HG03159 (cell line): Measurements from ENCODE around the gene KRT1.

Experiments used
- ATAC-seq: cut with Tn5 transposase; IDR thresholded peaks from one replicate; pipeline ENCODE4 v1.9.1; 2021; ENCODE audit warnings: mild to moderate bottlenecking, moderate library complexity; ENCODE audit not compliant: unreplicated experiment

Gene KRT1

DNA sequence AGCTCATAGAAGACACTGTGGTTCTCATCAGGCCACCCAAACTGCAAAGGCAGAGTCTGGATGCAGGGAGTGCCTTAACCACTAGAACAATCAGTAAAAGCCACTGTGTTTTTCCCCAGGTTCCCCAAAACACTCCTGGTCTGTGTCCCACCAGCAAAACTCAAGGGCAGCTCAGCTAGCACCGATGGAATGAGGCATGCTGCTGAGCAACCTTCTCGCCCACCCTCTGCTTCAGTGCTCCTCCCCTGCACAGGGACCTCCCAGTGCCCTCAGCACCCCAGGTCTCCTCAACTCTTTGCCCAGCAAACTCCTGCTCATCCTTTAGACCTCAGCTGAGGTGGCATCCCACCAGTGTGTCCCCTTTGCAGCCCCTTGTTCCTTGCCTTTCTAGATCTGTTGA is 19.2 kb upstream of the KRT1 start:
- ATAC-seq: no peak

- no peak for ATAC-seq
These were observed 18.6 kb upstream of the KRT1 start for GRCh38 chr12:52698651-52699340.

- ATAC-seq: no peak
These were observed 16.9 kb upstream of the KRT1 start for GRCh38 chr12:52697058-52697582.

DNA sequence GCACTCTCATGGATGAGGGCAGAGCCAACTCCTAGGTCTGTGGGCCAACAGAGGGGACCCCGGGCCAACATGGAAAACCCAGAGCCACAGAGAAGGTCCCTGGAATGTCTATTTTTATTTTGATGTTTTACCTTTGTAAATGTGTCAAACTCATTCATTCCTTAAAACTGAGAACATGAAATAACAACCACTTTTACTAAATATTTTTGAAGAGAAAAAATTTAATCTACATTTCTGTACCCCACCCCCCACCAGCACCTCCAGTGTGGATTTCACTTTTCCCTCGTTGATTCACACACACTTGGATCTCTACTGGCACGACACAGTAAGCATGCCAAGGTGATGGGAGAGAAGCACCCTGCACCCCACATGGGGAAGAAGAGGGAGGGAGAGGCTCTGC is 16.4 kb upstream of the KRT1 start:
- ATAC-seq: no peak

GRCh38 chr12:52695039-52695438 is 14.8 kb upstream of the KRT1 start:
- no peak for ATAC-seq

DNA sequence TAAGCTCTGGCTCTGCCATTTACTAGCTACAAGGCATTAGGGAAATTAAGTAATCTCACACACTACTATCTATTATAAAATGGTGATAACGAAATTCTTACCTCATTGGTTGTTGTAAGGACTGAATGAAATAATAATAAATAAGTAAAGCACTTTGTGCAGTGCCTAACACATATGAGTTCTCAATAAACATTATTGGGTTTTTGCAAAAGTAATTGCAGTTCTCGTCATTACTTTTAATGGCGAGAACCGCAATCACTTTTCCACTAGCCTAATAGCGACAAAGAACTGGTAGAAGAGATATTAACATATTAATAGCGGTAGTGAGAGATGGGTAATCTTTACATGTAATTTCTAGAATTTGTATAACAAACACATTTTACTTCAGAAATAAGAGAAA is 13.9 kb upstream of the KRT1 start:
- ATAC-seq: no peak

DNA sequence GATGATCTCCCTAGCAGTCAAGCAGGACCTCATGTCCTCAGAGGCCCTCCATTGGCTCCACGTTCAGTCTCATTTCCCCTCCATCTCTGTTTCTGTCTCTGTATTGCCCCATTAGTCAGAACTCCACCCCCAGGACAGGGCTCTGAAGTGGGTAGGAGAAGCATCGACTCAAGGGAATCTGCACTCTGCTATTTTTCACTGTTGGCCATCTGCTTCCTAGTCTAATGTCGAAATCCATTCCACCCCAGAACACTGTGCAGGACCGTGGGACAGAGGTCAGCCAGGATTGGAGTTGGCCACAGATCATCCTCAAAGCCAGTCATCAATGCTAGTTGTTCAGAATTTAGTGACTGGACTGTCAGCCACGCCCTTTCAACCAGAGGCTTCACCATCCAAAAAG is 13.1 kb upstream of the KRT1 start:
- no peak for ATAC-seq

- no peak for ATAC-seq
These were observed 12.0 kb upstream of the KRT1 start for GRCh38 chr12:52692254-52692653.

DNA sequence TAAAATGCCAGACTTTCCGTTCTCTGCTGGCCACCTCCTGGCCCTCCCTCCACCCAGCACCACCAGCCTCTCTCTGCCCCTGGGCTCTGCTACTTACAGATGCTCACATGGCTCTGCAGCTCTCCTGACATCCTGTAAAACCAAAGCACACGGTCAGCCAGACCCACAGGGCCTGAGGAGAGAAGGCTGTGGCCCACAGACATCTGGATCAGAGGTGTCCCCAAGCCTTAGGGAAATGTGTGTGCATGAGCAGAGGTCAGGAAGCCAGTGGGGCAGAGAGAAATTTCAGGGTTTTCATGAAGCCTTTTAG is 11.6 kb upstream of the KRT1 start:
- no peak for ATAC-seq

- ATAC-seq: no peak
These were observed 11.1 kb upstream of the KRT1 start for GRCh38 chr12:52691076-52691840.

DNA sequence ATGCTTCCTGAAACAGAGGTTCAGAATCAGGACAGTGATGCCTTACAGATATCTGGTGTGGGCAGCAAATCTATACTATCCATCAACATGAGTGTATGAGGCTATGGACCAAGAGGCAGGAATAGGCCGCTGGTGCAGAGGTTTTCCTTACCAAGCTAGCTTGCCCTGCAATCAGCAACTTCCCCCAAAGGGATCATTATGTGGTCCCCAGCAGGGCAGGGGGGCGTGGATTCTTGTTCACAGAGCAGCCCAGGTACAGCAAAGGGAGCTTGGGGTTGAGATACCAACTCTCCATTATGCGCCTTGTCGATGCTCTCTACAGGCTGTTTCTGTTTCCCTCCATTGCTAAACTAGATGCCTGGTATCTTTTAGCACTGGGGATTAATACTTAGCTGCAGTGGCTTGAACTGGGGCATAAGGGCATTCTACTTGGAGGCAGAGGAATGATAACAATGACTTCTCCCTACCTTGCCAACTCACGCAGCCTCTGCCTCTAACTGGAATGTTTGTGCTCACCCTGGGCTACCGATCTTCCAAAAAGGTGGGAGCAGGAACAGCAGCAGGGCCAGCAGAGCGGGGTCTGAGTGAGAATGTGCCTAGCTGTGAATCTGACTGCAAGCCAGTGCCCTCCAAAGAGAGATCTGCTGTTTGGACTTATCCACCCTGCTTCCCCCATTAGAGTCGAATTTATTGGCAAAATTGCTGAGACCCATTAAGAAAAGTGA is 10.3 kb upstream of the KRT1 start:
- no peak for ATAC-seq

GRCh38 chr12:52689936-52690335 is 9.7 kb upstream of the KRT1 start:
- ATAC-seq: no peak

GRCh38 chr12:52689239-52689638 is 9.0 kb upstream of the KRT1 start:
- ATAC-seq: no peak

GRCh38 chr12:52688481-52688880 is 8.3 kb upstream of the KRT1 start:
- ATAC-seq: no peak

DNA sequence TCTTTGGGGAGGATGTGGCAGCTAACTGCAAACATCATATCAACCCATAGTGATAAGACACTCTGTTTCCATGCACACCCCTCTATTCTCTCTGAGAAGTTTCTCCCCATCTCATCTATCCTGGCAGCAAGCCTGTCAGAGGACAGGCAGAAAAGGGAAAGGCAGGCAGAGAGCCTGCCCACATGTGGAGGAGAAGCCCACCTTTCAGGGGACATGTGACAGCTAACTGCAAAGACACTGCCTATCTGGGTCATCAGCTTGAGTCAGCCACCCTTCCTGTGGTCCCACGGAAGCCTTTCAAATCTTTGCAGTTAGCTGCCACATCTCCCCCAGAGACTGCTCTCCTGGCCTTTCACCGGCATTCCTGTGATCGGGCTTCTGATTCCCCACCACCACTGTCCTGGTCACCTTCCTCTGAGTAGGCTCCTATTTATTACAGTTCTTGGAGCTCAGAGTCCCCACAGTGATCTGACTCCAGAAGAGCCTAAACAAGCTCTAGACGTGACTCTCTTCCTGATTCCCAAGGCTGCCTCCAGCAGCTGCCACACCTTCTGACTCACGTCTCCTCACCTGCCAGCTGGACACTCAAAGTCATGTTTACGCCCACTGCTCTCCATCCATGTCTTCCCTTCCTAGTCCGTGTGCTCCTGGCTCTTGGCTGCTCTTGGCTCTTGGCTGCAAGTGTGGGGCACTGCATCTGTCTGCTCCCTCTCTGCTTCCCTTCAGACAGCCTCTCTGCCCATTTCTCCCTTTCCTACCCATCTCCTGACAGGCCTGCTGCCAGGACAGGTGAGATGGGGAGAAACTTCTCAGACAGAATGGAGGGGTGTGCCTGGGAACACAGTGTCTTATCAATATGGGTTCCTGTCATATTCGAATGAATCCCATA is 7.5 kb upstream of the KRT1 start:
- no peak for ATAC-seq

DNA sequence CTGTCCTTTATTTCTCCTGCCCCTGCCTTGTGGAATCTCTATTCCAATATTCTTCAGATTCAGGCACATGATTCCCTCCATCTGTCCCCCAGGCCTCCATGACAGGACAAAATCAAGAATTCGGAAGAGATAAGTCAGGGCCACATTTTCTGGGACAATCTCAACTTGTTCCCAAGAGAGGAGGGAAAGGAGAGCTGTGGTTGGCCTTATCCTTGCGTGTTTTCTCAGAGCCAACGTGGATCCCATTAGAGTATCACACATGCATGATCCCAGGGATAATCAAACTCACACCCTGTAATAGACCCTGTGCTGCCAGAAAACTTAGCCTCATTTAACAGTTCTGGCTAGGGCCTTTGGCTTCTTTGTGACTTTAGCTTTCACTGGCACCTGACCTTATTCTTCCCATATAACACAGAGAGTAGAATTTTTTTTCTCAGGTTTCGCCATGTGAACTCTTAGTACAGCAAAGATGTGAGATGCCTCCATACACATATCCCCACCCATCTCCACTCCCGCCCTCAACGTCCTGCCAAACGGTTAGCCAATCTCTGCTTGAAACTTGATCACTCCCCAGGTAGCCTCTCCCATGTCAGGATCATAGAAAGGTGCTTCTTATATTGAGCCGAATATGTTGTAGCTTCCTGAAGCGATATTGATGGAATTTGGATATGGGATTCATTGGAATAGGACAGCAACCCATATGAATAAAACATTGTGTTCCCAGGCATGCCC is 6.7 kb upstream of the KRT1 start:
- no peak for ATAC-seq

DNA sequence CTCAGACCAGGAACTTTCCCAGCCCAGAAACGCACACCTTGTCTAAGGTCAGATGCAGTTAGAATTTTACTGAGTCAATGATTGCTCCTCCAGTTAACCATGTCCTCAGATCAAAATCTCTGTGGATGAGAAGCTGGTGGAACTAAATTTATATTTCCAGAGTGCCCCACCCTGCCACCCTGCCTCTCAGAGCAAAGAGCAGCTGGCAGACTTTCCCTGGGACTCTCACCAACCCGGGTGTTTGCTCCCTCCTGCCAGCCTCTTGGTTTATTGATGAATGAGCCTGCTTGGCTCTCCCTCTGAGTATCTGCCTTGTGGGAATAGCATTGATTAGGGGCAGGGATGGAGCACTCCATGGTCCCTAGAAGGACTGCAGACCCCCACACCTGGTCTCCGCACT is 5.9 kb upstream of the KRT1 start:
- ATAC-seq: no peak

GRCh38 chr12:52685406-52685890 is 5.2 kb upstream of the KRT1 start:
- no peak for ATAC-seq

GRCh38 chr12:52684431-52684830 is 4.2 kb upstream of the KRT1 start:
- no peak for ATAC-seq
